Endothelial cell (in vitro differentiated cells): ENCODE data around the gene MAPKAPK2. TPM values are rescaled to one million over a fixed set of nuclear protein-coding genes. Genes with fewer than 3 reads are reported as not detected.

ENCODE experiments used
- DNase-seq: peaks from one replicate; pipeline ENCODE4 v3.0.0; 2021; ENCODE audit warnings: low spot score
- H3K27ac Mint-ChIP-seq: one replicate; pipeline ENCODE4 v1.8.0; 2021; ENCODE audit warnings: mixed read lengths, inconsistent platforms; ENCODE audit not compliant: unreplicated experiment
- H3K27me3 Mint-ChIP-seq: one replicate; pipeline ENCODE4 v1.8.0; 2021; ENCODE audit warnings: mild to moderate bottlenecking, moderate library complexity, mixed read lengths, inconsistent platforms; ENCODE audit not compliant: unreplicated experiment
- H3K36me3 Mint-ChIP-seq: one replicate; pipeline ENCODE4 v1.8.0; 2021; ENCODE audit warnings: mild to moderate bottlenecking, low read depth, mixed read lengths, inconsistent platforms; ENCODE audit not compliant: unreplicated experiment
- H3K4me1 Mint-ChIP-seq: one replicate; pipeline ENCODE4 v1.8.0; 2021; ENCODE audit warnings: mild to moderate bottlenecking, mixed read lengths, inconsistent platforms; ENCODE audit not compliant: unreplicated experiment
- H3K4me3 Mint-ChIP-seq: one replicate; pipeline ENCODE4 v1.8.0; 2021; ENCODE audit warnings: mild to moderate bottlenecking, mixed read lengths, inconsistent platforms; ENCODE audit not compliant: unreplicated experiment
- H3K9me3 Mint-ChIP-seq: one replicate; pipeline ENCODE4 v1.8.0; 2021; ENCODE audit warnings: mixed read lengths, inconsistent platforms; ENCODE audit not compliant: unreplicated experiment
- total RNA-seq: library from RNA; stranded (reverse); fragmentation: NEBNext Ultra II Directional; extraction: Animal tissue kit (Norgen Biotek cat#: 25700); gene quantifications from one replicate; pipeline ENCODE4 v1.2.1, GENCODE V29; 2021; ENCODE audit not compliant: unreplicated experiment
- TF ChIP-seq, protein P1 (sequence below): fragments of 200-600 bp; sonication (generic); IDR thresholded peaks from one replicate; pipeline ENCODE4 v1.5.0; 2021; ENCODE audit warnings: antibody characterized with exemption; ENCODE audit not compliant: unreplicated experiment

MAPKAPK2 gene
- total RNA-seq, 1 donor from 2014 or later: 109 TPM

DNA sequence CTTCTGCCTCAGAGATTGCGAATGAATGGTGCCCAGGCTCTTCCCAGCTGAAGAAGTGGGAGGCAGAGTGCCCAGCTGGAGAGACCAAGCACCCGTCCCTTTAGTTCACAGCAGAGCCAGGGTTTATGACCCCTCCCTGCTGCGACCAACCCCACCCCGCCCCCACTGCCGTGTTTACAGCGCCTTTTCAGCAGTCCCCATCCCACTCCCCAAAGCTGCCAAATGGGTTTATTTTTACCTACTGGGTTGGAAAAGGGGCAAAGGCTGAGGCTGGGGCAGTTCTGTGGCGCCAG is 25.8 kb upstream of the MAPKAPK2 start:
- Mint-ChIP-seq H3K36me3 (no peaks in the 10 kb centered on the region), H3K9me3 (no peaks in the 10 kb centered on the region), H3K4me3 (no peak overlapping the region), H3K27me3 (peaks cover 5% of the 10 kb centered on the region), H3K27ac (no peak overlapping the region), H3K4me1 (peaks cover 9% of the 10 kb centered on the region)
- DNase-seq: no peak
- TF ChIP-seq, protein P1, sequence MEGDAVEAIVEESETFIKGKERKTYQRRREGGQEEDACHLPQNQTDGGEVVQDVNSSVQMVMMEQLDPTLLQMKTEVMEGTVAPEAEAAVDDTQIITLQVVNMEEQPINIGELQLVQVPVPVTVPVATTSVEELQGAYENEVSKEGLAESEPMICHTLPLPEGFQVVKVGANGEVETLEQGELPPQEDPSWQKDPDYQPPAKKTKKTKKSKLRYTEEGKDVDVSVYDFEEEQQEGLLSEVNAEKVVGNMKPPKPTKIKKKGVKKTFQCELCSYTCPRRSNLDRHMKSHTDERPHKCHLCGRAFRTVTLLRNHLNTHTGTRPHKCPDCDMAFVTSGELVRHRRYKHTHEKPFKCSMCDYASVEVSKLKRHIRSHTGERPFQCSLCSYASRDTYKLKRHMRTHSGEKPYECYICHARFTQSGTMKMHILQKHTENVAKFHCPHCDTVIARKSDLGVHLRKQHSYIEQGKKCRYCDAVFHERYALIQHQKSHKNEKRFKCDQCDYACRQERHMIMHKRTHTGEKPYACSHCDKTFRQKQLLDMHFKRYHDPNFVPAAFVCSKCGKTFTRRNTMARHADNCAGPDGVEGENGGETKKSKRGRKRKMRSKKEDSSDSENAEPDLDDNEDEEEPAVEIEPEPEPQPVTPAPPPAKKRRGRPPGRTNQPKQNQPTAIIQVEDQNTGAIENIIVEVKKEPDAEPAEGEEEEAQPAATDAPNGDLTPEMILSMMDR: no peak

DNA sequence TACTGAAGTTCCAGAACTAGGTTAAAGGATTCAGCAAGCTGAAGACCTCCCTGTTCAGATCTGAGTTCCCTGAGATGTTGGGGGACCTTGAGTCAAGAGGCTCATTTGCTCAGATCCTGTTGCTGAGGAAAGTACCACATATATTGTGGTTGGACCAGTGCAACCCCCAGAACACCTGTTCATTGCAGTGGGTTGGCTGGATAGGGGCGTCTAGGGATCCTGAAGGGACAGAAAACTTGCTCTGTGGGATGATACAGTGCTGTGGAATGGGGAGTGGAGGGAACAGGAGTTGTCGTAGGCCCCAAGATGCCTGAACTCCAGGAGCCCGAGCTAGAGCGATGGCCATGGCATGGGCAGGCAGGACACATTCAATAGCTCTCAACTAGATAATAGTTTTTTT is 24.6 kb upstream of the MAPKAPK2 start:
- Mint-ChIP-seq H3K27ac (no peak overlapping the region), H3K4me1 (peaks cover 10% of the 10 kb centered on the region), H3K4me3 (no peak overlapping the region), H3K36me3 (no peaks in the 10 kb centered on the region), H3K27me3 (peaks cover 5% of the 10 kb centered on the region), H3K9me3 (no peaks in the 10 kb centered on the region)
- TF ChIP-seq, protein P1: no peak
- DNase-seq: no peak

DNA sequence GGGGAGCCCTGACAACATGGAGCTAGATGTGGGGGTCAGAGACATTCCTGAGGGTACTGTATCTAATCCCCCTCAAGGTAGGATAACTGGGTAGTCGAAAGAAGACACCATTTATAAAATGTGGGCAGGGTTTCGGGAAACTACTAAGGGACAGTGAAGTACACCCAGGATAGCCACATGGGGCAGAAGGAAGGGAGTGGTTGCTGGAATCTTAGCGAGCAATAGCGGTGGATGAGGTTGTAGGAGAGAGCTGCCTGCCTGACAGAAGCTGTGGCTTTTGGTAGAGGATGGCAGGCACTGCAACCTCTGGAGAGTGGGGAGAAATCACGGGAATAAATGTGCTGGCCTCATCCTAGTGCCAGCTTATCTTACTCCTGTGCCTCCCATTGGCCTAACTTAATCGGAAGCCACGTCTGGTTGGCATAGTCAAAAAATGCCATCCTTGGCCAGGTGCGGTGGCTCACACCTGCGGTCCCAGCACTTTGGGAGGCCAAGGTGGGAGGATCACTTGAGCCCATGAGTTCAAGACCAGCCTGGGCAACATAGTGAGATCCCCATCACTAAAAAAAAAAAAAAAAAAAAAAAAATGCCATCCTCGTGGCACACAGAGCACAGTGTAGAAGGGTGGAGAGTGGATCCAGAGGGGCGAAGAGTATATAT is 23.4 kb upstream of the MAPKAPK2 start:
- H3K4me3 Mint-ChIP-seq: no peak overlapping the region
- no peak for DNase-seq
- peaks cover 5% of the 10 kb centered on the region for H3K27me3 Mint-ChIP-seq
- no peaks in the 10 kb centered on the region for H3K9me3 Mint-ChIP-seq
- no peak overlapping the region for H3K27ac Mint-ChIP-seq
- no peaks in the 10 kb centered on the region for H3K36me3 Mint-ChIP-seq
- H3K4me1 Mint-ChIP-seq: peaks cover 10% of the 10 kb centered on the region
- TF ChIP-seq, protein P1: no peak

DNA sequence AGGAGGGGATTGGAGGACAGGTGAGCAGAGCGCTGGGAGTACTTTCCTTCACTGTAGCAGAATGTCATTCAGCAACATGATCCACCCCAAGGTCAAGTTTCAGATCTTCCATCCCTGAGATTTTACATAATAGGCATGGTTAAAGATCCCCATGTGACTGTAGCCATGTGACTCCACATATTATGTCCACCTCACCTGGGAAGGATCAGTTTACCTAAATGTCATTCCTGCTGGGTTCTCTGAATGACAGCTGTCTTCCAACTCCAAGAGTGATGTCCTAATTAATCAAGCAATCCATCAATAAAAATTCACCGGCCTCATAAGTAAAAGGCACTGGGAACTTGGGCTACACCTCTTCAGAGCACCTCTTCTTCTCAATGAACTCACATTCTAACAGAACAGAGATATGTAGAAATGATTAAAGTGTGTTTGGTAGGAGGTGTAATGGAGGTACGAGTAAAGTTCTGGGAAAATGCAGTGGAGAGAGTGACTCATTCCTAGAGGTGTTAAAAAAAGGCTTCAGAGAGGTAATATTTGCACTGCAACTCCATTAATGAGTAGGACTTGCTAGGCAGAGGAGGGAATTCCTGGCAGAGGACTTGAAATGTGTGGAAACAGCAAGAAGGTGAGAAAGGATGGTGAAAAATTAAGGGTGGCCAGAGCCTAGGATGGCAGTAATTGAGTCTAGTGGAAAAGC is 22.2 kb upstream of the MAPKAPK2 start:
- Mint-ChIP-seq H3K27ac (no peak overlapping the region), H3K4me3 (no peak overlapping the region), H3K4me1 (peaks cover 11% of the 10 kb centered on the region), H3K27me3 (peaks cover 5% of the 10 kb centered on the region), H3K9me3 (no peaks in the 10 kb centered on the region), H3K36me3 (no peaks in the 10 kb centered on the region)
- no peak for DNase-seq
- TF ChIP-seq, protein P1: no peak

DNA sequence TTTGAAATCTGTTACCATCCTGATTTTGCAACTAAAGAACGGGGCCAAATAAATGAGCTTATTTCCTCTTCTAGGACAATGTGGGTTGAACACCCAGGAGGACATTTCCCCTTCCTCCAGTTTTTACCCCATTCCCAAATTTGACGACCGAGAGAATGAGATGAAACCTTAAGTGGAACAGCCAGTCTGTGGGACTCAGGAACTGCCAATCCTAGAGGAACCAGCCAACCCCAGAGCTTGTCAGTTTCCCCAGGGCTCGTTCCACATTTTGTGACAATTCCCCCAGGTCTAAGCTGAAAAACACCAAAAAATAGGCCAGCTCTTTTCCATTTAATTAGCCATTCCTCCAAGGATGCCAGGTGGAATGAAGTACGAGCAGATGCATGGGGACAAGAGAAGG is 21.3 kb upstream of the MAPKAPK2 start:
- peak overlapping the region; percentile 16 for H3K4me3 Mint-ChIP-seq
- no peak for DNase-seq
- H3K9me3 Mint-ChIP-seq: no peaks in the 10 kb centered on the region
- H3K27ac Mint-ChIP-seq: no peak overlapping the region
- peaks cover 7% of the 10 kb centered on the region for H3K27me3 Mint-ChIP-seq
- no peaks in the 10 kb centered on the region for H3K36me3 Mint-ChIP-seq
- peaks cover 19% of the 10 kb centered on the region for H3K4me1 Mint-ChIP-seq
- TF ChIP-seq, protein P1: no peak
